ENCODE data around the gene SNX19.

Gene SNX19

GRCh38 chr11:130846606-130847005, 69.7 kb downstream of the SNX19 start:
- DNase-seq (ENCODE audit: low read depth in 2 of 2), result no peak

GRCh38 chr11:130842001-130842400, 74.3 kb downstream of the SNX19 start:
- no peak for DNase-seq (ENCODE audit: low read depth in 2 of 2)

GRCh38 chr11:130840679-130841078, 75.6 kb downstream of the SNX19 start:
- DNase-seq (ENCODE audit: low read depth in 2 of 2), result no peak

GRCh38 chr11:130839981-130840666, 76.2 kb downstream of the SNX19 start:
- DNase-seq (ENCODE audit: low read depth in 2 of 2), result no peak

GRCh38 chr11:130837194-130837593, 79.1 kb downstream of the SNX19 start:
- DNase-seq (ENCODE audit: low read depth in 2 of 2), result no peak

GRCh38 chr11:130834886-130835285, 81.4 kb downstream of the SNX19 start:
- no peak for DNase-seq (ENCODE audit: low read depth in 2 of 2)

- DNase-seq (ENCODE audit: low read depth in 2 of 2), result no peak
Measured at GRCh38 chr11:130832566-130833425, 83.5 kb downstream of the SNX19 start.

- no peak for DNase-seq (ENCODE audit: low read depth in 2 of 2)
Measured at GRCh38 chr11:130831976-130832375, 84.3 kb downstream of the SNX19 start.

- DNase-seq (ENCODE audit: low read depth in 2 of 2), result no peak
Measured at GRCh38 chr11:130831506-130831905, 84.8 kb downstream of the SNX19 start.

GRCh38 chr11:130830566-130830965, 85.7 kb downstream of the SNX19 start:
- no peak for DNase-seq (ENCODE audit: low read depth in 2 of 2)

- no peak for DNase-seq (ENCODE audit: low read depth in 2 of 2)
Measured at GRCh38 chr11:130829920-130830511, 86.3 kb downstream of the SNX19 start.

- DNase-seq (ENCODE audit: low read depth in 2 of 2), result no peak
Measured at GRCh38 chr11:130828741-130829140, 87.5 kb downstream of the SNX19 start.

- peak; percentile 4 to 7 for DNase-seq (ENCODE audit: low read depth in 2 of 2)
Measured at GRCh38 chr11:130827451-130828377, 88.6 kb downstream of the SNX19 start.

- DNase-seq (ENCODE audit: low read depth in 2 of 2), result no peak
Measured at GRCh38 chr11:130826572-130826971, 89.7 kb downstream of the SNX19 start.

GRCh38 chr11:130825983-130826382, 90.3 kb downstream of the SNX19 start:
- no peak for DNase-seq (ENCODE audit: low read depth in 2 of 2)

GRCh38 chr11:130825561-130825960, 90.7 kb downstream of the SNX19 start:
- no peak for DNase-seq (ENCODE audit: low read depth in 2 of 2)

Data from stimulated activated CD8-positive, alpha-beta memory T cell treated with anti-CD3 and anti-CD28 coated beads, Interleukin-15, amount 100 ng/mL, for 48 hours (primary cell).